ENCODE data around the gene NUCB1.

DNA sequence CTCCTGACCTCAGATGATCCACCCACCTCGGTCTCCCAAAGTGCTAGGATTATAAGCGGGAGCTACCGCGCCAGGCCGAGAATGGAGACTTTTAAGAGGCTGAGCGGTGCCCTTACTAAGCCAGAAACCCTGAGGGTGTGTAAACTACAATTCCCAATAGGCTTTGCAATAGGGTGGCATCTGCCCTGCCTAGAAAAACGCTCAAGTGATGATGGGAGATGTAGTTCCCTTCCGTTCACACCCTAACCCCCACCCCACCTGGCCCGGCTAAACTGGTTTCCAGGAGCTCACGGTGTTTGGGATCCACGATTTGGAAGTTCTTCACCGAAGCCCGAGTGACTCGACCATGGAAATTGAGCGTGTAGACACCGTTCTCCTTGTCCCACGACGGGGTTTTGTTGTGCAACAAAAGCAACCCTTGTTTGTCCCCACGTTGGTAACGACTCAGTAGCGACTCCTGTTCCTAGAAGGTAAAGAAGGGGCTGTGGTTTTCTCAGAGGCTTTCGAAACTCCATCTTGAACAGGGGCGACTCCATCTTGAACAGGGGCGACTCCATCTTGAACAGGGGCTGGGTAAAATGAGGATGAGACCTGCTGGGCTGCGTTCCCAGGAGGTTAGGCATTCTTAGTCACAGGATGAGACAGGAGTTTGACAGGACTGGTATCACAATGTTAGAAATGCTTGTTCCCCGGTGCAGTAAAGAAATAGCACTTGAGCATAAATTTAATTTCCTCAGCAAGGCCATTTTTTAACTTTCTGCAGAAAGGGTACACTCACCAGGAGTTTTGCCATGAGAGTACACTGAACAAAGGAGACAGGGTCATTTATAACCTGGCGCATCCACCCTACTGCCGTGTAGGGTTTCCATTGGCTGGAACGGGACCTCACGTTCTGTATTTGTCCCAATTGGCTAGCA is 18.1 kb upstream of the NUCB1 start:
- TF ChIP-seq CTCF (IDR thresholded peaks at IDR 0.05; ENCODE audit: low read depth, low read length, missing input control), result no peak
- TF ChIP-seq RAD21 (IDR thresholded peaks at IDR 0.05), result no peak
- TF ChIP-seq, protein P1, sequence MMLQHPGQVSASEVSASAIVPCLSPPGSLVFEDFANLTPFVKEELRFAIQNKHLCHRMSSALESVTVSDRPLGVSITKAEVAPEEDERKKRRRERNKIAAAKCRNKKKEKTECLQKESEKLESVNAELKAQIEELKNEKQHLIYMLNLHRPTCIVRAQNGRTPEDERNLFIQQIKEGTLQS (IDR thresholded peaks at IDR 0.05), result no peak
- no peak for TF ChIP-seq TAF1 (conservative IDR thresholded peaks at IDR 0.05)
- TF ChIP-seq, protein P2, sequence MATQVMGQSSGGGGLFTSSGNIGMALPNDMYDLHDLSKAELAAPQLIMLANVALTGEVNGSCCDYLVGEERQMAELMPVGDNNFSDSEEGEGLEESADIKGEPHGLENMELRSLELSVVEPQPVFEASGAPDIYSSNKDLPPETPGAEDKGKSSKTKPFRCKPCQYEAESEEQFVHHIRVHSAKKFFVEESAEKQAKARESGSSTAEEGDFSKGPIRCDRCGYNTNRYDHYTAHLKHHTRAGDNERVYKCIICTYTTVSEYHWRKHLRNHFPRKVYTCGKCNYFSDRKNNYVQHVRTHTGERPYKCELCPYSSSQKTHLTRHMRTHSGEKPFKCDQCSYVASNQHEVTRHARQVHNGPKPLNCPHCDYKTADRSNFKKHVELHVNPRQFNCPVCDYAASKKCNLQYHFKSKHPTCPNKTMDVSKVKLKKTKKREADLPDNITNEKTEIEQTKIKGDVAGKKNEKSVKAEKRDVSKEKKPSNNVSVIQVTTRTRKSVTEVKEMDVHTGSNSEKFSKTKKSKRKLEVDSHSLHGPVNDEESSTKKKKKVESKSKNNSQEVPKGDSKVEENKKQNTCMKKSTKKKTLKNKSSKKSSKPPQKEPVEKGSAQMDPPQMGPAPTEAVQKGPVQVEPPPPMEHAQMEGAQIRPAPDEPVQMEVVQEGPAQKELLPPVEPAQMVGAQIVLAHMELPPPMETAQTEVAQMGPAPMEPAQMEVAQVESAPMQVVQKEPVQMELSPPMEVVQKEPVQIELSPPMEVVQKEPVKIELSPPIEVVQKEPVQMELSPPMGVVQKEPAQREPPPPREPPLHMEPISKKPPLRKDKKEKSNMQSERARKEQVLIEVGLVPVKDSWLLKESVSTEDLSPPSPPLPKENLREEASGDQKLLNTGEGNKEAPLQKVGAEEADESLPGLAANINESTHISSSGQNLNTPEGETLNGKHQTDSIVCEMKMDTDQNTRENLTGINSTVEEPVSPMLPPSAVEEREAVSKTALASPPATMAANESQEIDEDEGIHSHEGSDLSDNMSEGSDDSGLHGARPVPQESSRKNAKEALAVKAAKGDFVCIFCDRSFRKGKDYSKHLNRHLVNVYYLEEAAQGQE (IDR thresholded peaks at IDR 0.05), result no peak
- no peak for TF ChIP-seq JUND (IDR thresholded peaks at IDR 0.05)
- TF ChIP-seq YY1 (IDR thresholded peaks at IDR 0.05), result no peak
- TF ChIP-seq, protein P3, sequence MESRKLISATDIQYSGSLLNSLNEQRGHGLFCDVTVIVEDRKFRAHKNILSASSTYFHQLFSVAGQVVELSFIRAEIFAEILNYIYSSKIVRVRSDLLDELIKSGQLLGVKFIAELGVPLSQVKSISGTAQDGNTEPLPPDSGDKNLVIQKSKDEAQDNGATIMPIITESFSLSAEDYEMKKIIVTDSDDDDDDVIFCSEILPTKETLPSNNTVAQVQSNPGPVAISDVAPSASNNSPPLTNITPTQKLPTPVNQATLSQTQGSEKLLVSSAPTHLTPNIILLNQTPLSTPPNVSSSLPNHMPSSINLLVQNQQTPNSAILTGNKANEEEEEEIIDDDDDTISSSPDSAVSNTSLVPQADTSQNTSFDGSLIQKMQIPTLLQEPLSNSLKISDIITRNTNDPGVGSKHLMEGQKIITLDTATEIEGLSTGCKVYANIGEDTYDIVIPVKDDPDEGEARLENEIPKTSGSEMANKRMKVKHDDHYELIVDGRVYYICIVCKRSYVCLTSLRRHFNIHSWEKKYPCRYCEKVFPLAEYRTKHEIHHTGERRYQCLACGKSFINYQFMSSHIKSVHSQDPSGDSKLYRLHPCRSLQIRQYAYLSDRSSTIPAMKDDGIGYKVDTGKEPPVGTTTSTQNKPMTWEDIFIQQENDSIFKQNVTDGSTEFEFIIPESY (IDR thresholded peaks at IDR 0.05), result no peak
- no peak for TF ChIP-seq FOXA1 (IDR thresholded peaks at IDR 0.05)
- no peak for TF ChIP-seq EGR1 (IDR thresholded peaks at IDR 0.05; ENCODE audit: low read depth in 2 of 2)
- TF ChIP-seq, protein P4, sequence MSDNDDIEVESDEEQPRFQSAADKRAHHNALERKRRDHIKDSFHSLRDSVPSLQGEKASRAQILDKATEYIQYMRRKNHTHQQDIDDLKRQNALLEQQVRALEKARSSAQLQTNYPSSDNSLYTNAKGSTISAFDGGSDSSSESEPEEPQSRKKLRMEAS (IDR thresholded peaks at IDR 0.05), result no peak
- no peak for TF ChIP-seq SP1 (IDR thresholded peaks at IDR 0.05)
- no peak for TF ChIP-seq GABPA (IDR thresholded peaks at IDR 0.05 in 1 of 2, conservative IDR thresholded peaks at IDR 0.05 in 1 of 2)
- no peak for TF ChIP-seq RXRA (IDR thresholded peaks at IDR 0.05)
